ENCODE data around the gene PSMB5.

Gene PSMB5

GRCh38 chr14:23067847-23068788, 33.4 kb upstream of the PSMB5 start:
- no peak for TF ChIP-seq CTCF (IDR thresholded peaks at IDR 0.05)
- no peak overlapping the region for H3K27ac ChIP-seq
- DNase-seq (ENCODE audit: low spot score) = peak; percentile 57
- H3K4me3 ChIP-seq = no peak overlapping the region

DNA sequence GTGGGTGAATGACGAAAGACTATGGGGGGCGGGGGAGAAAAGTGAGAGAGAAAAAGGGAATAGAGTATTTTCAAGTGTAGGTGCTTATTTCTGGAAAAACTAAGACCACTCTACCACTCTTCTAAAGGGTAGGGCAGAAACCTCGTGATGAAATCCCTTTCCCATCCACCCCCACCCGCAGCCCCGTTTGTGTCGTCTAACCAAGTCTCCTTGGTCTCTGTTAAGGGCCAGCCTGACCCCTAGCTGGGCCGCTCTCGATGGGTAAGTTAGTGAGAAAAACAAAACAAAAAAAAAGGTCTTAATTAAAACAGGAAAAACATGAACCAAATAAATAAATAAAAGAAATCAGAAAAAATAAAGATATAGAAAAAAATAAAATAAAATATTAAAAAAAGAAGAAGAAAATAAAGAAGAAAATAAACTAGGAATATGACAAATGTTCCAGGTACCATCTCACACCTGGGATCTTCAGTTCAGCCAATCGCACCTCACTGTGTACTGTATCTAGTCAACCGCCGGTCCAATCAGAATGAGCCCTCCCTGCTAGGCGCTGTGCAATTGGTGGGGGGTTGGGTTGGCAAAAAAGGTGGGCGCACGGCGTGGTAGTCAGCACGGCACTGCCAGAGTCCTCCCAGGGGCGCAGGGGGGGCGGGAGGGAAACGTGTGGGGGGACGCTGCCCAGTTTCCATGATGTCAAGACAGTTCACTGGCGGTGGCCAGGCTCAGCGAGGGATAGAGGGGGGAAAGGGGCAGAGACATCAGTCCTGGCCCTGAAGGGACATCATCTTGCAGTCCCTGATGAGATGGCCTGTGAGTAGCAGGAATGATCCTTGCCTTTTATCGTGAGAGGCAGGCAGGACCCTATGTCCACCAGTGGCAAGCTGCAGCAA, 32.4 kb upstream of the PSMB5 start:
- Histone ChIP-seq H3K27ac (no peak overlapping the region), H3K4me3 (no peak overlapping the region)
- TF ChIP-seq CTCF (IDR thresholded peaks at IDR 0.05) = no peak
- DNase-seq (ENCODE audit: low spot score) = peak; percentile 68

- no peak overlapping the region for H3K27ac ChIP-seq
- no peak for TF ChIP-seq CTCF (IDR thresholded peaks at IDR 0.05)
- DNase-seq (ENCODE audit: low spot score) = peak; percentile 54
- H3K4me3 ChIP-seq = no peak overlapping the region
Observed at GRCh38 chr14:23066368-23066767, 31.7 kb upstream of the PSMB5 start.

GRCh38 chr14:23063601-23064000, 28.9 kb upstream of the PSMB5 start:
- H3K4me3 ChIP-seq = no peak overlapping the region
- TF ChIP-seq CTCF (IDR thresholded peaks at IDR 0.05) = no peak
- H3K27ac ChIP-seq = no peak overlapping the region
- peak; percentile 26 for DNase-seq (ENCODE audit: low spot score)

- H3K27ac ChIP-seq = peak overlapping the region in 1 of 2 donors; percentile 49
- no peak overlapping the region for H3K4me3 ChIP-seq
- no peak for TF ChIP-seq CTCF (IDR thresholded peaks at IDR 0.05)
- peak; percentile 82 for DNase-seq (ENCODE audit: low spot score)
Observed at GRCh38 chr14:23062002-23062401, 27.3 kb upstream of the PSMB5 start.

- peak; percentile 71 for DNase-seq (ENCODE audit: low spot score)
- no peak for TF ChIP-seq CTCF (IDR thresholded peaks at IDR 0.05)
- no peak overlapping the region for H3K27ac ChIP-seq
- H3K4me3 ChIP-seq = no peak overlapping the region
Observed at GRCh38 chr14:23060536-23061260, 26.0 kb upstream of the PSMB5 start.

Data from coronary artery (tissue), 2 donors.